SH-SY5Y (cell line): ENCODE results near the gene EYA2.

ENCODE experiments used
- GATA2 ChIP-seq: IDR thresholded peaks from 2 replicates; pipeline ENCODE4 v1.6.1; 2011; ENCODE audit warnings: mild to moderate bottlenecking, low read depth, low read length
- GATA3 ChIP-seq: IDR thresholded peaks from 2 replicates; pipeline ENCODE4 v1.6.1; 2011; ENCODE audit warnings: low read depth, mild to moderate bottlenecking, low read length, moderate library complexity

DNA sequence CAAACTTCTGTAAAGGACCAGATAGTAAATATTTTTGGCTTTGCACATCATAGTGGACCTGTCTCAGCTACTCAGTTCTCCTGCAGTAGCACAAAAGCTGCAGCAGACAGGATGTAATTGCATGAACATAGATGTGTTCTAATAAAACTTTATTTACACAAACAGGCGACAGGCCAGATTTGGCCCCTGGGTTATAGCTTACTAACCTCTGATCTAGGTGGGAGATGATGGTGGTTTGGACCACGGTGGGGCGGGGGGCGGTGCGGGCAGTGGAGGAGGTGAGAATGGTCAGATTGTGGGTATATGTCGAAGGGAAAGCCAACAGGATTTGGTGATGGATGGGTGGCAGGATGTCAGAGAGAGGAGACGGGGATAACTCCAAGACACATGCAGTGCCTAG, 265.6 kb downstream of the EYA2 start:
- TF ChIP-seq GATA2, result no peak
- TF ChIP-seq GATA3, result no peak
